Erythroblast (primary cell): ENCODE data around the gene G6PD.

Experiments
- GATA1 ChIP-seq: IDR thresholded peaks from 2 replicates; pipeline ENCODE4 v1.6.1; 2011; ENCODE audit warnings: low read depth, mild to moderate bottlenecking, control low read depth, low read length, moderate library complexity
- POLR2A ChIP-seq: IDR thresholded peaks from 2 replicates; pipeline ENCODE4 v1.6.1; 2011; ENCODE audit warnings: mild to moderate bottlenecking, low read length

DNA sequence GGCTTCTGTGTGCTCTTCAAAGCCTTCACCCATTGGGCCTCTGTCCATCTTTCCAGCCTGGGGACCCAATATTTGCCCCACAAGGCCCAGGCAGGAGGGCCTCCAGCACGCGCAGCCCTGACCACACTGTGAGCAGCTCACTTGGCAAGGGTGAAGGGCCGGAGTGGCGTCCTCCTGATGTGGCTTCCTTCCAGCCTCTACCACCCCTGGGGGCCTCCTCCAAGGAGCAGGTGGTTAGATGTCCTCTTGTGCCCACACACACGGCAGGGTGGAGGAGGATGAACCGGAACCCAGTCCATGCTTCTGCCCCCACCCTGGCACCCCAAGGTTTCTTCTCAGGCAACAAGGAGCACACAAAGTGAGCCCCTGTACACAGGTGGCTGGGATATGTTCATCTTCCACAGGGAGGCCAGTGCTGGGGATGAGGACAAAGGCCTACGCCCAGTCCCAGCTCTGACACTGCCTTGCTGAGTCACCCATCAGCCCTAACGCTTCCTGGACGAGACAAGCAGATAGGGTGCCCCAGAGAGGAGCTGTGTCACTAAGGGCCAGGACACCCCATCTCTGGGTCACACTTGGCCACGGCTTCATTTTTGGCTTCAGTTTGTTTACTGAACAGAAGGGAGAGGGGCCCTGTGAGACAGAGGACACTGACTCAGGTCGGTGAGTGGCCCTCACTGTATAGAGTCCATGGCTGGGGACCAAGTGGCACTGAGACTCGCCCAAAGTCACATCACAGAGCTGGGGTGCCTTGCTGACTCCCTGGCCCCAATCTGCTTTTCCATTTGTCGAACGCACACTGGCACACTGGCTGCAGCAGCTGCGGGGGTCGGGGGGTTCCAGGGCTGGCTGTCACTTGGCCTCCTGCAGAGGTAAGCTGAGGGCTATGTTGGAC is 62.1 kb downstream of the G6PD start:
- TF ChIP-seq POLR2A = peak; percentile 79
- TF ChIP-seq GATA1 = no peak
